ENCODE results near the gene RNU6-7.

RNU6-7 gene

GRCh38 chr14:32251530-32251929 lies 49.7 kb downstream of the RNU6-7 start:
- H4K20me1 ChIP-seq (ENCODE audit: insufficient read depth): no peaks in the 10 kb centered on the region
- no peak overlapping the region for H3K4me3 ChIP-seq (IDR thresholded peaks at IDR 0.05; ENCODE audit: insufficient read depth, low read depth, low read length)
- H3K36me3 ChIP-seq (ENCODE audit: insufficient read depth): no peaks in the 10 kb centered on the region
- no peaks in the 10 kb centered on the region for H3K79me2 ChIP-seq (ENCODE audit: insufficient read depth, low read depth)
- no peak overlapping the region for H3K27ac ChIP-seq
- H3K4me1 ChIP-seq (ENCODE audit: low read depth, poor library complexity, severe bottlenecking): peaks cover 15% of the 10 kb centered on the region
- H2AFZ ChIP-seq (ENCODE audit: low read depth): peak overlapping the region; percentile 47; the same call in 1 of the 2 replicates
- H3K9ac ChIP-seq: no peak overlapping the region
- no peak overlapping the region for H3K4me2 ChIP-seq
- H3K27me3 ChIP-seq (ENCODE audit: insufficient read depth, low read depth): no peaks in the 10 kb centered on the region
- no peak for TF ChIP-seq CTCF (conservative IDR thresholded peaks at IDR 0.05; ENCODE audit: low read depth, low read length)

Data from KMS-11 (cell line).